Right lung (tissue), 5 donors: ENCODE results near the gene ALPI. TPM values are rescaled to one million over a fixed set of nuclear protein-coding genes. Genes with fewer than 3 reads are reported as not detected.
A peak's percentile ranks its signal among the peaks of the same experiment; 100 is the strongest.

Experiments used
- DNase-seq, 2 donors: peaks; one replicate each; pipeline ENCODE4 v3.0.0-alpha.2; 2013
- polyA plus RNA-seq, 5 donors: library from polyadenylated mRNA; unstranded; fragments of 120-200 nt; gene quantifications; one replicate each; pipeline versions ENCODE4 v1.2.1 to v1.2.3, GENCODE V29; 2013; ENCODE audit warnings: inconsistent platforms in 1 of 5, low replicate concordance in 1 of 5; ENCODE audit not compliant: insufficient read length in 5 of 5, insufficient read depth in 1 of 5

Gene ALPI
- polyA plus RNA-seq, 5 donors: not detected

GRCh38 chr2:232460171-232460570 is 4.2 kb downstream of the ALPI start:
- no peak for DNase-seq

- DNase-seq: no peak
These were observed 8.0 kb downstream of the ALPI start for GRCh38 chr2:232463701-232464543.

GRCh38 chr2:232464544-232464885 is 8.6 kb downstream of the ALPI start:
- no peak for DNase-seq

GRCh38 chr2:232465061-232465460 is 9.1 kb downstream of the ALPI start:
- no peak for DNase-seq

- no peak for DNase-seq
These were observed 10.3 kb downstream of the ALPI start for GRCh38 chr2:232466221-232466620.

DNA sequence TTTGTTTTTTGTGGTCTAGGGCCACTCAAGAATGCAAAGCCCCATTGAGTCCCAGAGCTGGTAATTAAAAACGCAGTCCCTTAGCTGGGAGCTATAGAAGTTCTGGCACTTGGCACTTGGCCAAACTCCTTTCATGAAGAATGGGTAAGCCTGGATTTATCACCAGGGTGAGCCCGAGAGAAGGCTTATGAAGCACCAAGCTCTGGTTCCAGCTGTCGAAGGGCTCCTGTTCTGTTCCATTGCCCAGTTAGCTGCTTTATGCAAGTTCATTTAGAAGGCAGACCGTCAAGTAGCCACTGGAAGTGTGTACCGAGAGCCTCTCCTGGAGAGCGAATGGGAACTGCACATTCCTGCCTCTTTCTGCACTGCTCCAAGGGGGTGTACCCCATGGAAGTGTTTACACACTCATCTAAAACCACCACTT is 17.5 kb downstream of the ALPI start:
- peak; percentile 13 to 14 for DNase-seq

GRCh38 chr2:232476045-232476444 is 20.1 kb downstream of the ALPI start:
- DNase-seq: no peak

DNA sequence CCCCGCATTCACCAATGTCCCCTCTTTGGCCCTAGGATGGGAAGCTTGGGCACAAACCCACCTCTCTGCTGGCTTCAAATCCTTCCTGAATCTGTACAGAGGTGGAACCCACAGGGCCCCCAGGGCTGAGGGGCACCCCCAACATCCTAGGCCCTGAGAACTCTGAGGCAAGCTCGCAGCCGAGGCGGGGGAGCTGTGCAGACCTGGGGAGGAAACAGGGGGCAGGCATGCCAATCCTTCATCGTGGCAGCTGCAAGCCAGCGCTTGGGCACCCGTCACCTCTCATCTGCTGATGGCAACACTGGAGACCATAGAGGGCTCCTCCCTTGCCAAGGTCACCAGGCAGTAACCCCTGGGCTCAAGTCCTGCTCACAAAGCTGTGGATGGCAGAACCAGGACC is 20.8 kb downstream of the ALPI start:
- DNase-seq: no peak

- no peak for DNase-seq
These were observed 22.0 kb downstream of the ALPI start for GRCh38 chr2:232477751-232478510.

GRCh38 chr2:232478571-232479340 is 22.8 kb downstream of the ALPI start:
- DNase-seq: no peak

GRCh38 chr2:232479341-232480200 is 23.6 kb downstream of the ALPI start:
- no peak for DNase-seq

DNA sequence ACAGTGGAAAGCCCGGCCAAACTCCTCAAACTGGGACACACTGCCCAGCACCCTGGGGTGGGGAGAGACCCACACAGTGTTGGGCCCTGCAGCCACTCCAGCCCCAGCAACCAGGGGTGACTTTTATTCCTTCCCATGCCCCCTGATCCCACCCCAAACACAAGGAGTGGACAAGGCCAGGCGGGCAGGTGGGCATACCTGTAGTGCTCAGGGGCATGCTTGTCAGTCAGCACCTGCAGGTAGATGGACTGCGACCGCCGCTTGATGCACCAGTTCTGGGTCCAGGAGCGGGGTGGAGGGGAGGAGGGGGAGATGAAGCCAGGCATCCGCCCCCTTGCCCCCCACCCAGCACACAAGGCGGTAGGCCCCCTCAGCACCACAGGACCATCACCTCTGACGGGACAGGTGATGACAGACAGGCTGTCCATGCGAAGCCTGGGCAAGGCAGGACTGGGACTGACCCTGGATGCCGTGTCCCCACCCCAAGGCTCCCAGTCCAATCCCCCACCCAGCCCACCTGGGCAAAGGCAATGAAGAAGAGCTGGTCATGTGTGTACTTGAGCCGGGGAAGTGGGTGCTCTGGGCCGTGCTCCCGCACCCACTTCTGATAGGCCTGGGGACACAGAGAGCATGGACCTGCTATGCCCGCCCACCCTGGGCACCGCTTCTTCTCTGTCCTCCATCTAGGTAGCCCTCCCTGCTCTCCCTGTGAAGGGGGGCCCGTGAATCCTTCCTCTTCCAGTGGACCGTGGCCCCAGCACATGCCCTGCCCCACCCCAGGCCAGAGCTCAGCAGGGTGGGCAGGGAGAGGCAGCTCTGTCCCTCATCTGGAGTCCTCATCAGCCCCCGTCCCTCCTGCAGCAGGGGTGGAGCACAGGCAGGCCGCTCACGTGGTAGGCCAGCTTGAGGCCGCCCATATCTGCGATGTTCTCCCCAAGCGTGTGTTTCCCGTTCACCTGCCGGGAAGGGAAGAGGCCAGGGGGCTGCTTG is 24.5 kb downstream of the ALPI start:
- DNase-seq: no peak

DNA sequence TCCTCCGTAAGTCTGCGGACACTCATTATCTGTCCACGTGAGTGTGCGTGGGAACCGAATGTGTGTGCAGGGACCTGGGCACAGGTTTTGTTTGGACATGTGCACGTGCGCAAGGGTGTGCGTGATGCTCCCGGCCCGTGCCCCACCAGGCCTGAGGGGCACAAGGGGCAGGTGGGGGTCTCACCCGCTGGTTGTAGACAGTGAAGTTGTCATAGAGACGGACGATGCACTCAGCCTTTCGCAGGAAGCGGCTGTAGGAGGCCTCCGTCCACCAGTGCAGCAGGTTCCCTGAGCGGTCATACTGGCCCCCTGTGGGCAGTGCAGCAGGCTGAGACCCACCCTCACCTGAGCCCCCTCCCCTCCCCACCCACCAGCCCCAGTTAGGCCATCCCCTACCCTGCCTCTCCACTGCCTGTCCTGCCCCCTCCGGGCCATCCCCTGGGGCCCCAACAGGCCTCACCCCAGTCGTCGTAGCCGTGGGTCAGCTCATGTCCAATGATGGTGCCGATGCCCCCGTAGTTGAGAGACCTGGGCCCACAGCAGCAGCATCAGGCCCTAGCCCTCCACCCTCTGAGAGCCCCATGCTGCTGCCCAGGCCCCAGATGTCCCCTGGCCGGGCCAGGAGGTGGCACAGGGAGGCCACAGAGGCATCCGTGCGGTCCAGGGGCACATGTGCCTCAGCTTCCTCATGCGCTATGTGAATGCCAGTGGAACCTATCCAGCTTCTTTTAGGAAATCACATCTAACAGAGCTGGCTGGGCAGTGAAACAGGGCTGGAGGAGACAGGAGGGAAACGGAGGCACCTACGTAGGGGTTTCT is 25.6 kb downstream of the ALPI start:
- no peak for DNase-seq

DNA sequence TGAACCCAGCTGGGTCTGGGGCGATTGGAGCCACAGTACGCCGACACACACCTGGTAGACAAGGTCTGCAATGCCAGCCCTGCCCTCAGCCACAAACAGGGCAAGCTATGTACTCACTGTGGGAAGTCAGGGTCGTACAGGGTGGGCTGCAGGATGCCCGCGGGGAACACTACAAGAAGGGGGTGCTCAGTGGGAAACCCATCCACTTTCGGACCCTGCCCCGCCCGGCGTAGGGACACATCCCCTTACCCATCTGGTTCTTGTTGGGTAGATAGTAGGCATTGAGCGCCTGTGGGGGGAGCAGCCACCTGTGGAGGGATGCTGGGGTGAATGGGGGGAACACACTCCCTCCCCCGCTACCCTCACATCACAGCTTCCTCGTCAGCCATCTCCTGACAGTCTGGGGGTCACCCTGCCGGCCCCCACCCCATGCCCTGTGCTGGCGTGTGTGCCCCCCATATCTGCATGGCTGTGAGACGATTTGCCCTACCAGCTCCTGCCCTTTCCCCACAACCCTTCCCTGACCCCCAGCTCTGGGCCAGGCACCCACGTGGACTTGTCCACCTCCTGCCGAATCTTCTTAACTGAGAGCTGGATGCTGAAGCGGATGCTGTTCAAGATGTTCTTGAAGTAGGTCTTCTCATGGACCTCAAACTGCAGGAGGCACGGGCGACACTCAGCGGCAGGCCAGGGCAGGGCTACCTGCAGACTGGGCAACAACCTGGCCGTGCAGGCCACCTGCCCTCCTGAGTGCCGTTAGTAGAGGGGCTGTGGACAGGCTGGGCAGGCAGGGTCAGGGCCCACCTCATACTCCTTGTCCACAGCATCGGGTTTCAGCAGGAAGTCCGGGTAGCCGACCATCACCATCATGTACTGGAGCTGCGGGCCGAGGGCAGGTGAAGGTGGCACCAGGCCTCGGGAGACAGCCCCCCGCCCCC is 26.6 kb downstream of the ALPI start:
- DNase-seq: no peak

GRCh38 chr2:232483311-232483922 is 27.5 kb downstream of the ALPI start:
- no peak for DNase-seq

GRCh38 chr2:232483923-232484627 is 28.1 kb downstream of the ALPI start:
- no peak for DNase-seq
